Chondrocyte (in vitro differentiated cells): ENCODE results near the gene AKT1. TPM values are rescaled to one million over a fixed set of nuclear protein-coding genes. Genes with fewer than 3 reads are reported as not detected.

Experiments
- DNase-seq: peaks from one replicate; pipeline ENCODE4 v3.0.0; 2021; ENCODE audit warnings: mixed read lengths, low spot score
- H3K27ac Mint-ChIP-seq: one replicate; pipeline ENCODE4 v1.8.0; 2021; ENCODE audit warnings: mild to moderate bottlenecking, moderate library complexity, mixed read lengths; ENCODE audit not compliant: unreplicated experiment
- H3K27me3 Mint-ChIP-seq: 2 replicates; pipeline ENCODE4 v1.8.0; 2021; ENCODE audit warnings: low read depth, mixed read lengths
- H3K36me3 Mint-ChIP-seq: 2 replicates; pipeline ENCODE4 v1.8.0; 2021; ENCODE audit warnings: low read depth, mixed read lengths
- H3K4me1 Mint-ChIP-seq: 2 replicates; pipeline ENCODE4 v1.8.0; 2021; ENCODE audit warnings: low read depth, mild to moderate bottlenecking, mixed read lengths
- H3K4me3 Mint-ChIP-seq: one replicate; pipeline ENCODE4 v1.8.0; 2021; ENCODE audit warnings: mild to moderate bottlenecking, moderate library complexity, mixed read lengths; ENCODE audit not compliant: unreplicated experiment
- H3K9me3 Mint-ChIP-seq: 2 replicates; pipeline ENCODE4 v1.8.0; 2021; ENCODE audit warnings: low read depth, mixed read lengths
- total RNA-seq: library from RNA; stranded (reverse); gene quantifications from 3 replicates; pipeline ENCODE4 v1.2.1, GENCODE V29; 2021
- TF ChIP-seq, protein P1 (sequence below): fragments of 200-600 bp; sonication (generic); IDR thresholded peaks from 2 replicates; pipeline ENCODE4 v1.5.0; 2021; ENCODE audit warnings: antibody characterized with exemption, mild to moderate bottlenecking, moderate library complexity

Gene AKT1
- total RNA-seq, 1 donor from 2014 or later: 156 TPM

DNA sequence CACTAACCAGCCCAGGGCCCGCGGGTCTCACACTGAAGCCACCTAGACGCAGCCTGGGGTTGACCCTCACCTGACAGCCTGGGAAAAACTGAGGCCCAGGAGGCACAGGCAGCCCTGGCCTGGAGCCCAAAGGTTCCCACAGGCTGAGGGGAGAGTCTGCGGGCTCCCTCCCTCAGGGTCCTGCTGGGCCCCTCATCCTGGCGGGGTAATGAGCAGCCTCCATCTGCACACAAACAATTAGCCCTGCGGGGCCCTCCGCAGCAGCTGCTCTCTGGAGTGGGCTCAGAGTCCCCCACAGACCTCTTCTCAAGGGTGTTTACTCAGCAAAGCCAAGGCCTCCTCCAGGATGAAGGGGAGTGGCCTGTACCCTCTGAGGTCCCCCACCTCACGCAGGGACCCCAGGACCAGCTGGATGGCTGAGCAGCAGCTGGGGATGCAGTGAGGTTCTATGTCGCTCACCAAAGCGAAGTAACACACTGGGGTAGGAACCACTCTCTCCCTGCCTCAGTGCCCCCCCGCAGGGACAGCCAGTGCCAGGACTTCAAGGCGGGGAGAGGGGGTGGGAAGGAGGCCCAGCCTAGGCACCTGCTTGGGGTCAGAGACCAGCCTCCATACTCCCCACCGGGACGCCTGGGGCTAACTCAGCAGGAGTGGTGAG, 7.3 kb downstream of the AKT1 start:
- no peak for DNase-seq
- Mint-ChIP-seq H3K36me3 (no peaks in the 10 kb centered on the region), H3K4me3 (no peak overlapping the region), H3K27ac (no peak overlapping the region), H3K9me3 (no peaks in the 10 kb centered on the region), H3K4me1 (peaks cover 15% of the 10 kb centered on the region), H3K27me3 (no peaks in the 10 kb centered on the region)
- TF ChIP-seq, protein P1, sequence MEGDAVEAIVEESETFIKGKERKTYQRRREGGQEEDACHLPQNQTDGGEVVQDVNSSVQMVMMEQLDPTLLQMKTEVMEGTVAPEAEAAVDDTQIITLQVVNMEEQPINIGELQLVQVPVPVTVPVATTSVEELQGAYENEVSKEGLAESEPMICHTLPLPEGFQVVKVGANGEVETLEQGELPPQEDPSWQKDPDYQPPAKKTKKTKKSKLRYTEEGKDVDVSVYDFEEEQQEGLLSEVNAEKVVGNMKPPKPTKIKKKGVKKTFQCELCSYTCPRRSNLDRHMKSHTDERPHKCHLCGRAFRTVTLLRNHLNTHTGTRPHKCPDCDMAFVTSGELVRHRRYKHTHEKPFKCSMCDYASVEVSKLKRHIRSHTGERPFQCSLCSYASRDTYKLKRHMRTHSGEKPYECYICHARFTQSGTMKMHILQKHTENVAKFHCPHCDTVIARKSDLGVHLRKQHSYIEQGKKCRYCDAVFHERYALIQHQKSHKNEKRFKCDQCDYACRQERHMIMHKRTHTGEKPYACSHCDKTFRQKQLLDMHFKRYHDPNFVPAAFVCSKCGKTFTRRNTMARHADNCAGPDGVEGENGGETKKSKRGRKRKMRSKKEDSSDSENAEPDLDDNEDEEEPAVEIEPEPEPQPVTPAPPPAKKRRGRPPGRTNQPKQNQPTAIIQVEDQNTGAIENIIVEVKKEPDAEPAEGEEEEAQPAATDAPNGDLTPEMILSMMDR: no peak

DNA sequence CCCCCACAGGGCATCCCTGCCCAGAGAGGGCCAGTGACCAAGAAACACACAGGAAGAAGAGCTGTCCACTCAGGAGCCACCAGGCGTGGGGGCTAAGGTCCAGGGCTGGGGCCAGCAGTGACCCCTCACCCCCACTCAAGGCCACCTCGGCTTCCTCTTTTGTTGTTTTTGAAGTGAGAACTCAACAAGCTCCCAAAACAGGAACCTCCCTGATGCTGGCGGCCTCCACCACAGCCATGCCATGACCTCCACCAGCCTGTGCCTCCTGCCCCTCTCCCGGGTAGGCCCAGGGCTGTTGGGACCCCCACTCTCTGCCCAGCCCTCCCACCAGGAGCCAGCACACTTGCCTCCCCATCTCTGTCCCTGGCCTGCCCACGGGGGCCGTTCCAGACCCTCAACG, 7.8 kb downstream of the AKT1 start:
- Mint-ChIP-seq H3K27ac (no peak overlapping the region), H3K27me3 (no peaks in the 10 kb centered on the region), H3K9me3 (no peaks in the 10 kb centered on the region), H3K4me1 (peaks cover 10% of the 10 kb centered on the region), H3K36me3 (no peaks in the 10 kb centered on the region), H3K4me3 (no peak overlapping the region)
- TF ChIP-seq, protein P1: no peak
- no peak for DNase-seq

DNA sequence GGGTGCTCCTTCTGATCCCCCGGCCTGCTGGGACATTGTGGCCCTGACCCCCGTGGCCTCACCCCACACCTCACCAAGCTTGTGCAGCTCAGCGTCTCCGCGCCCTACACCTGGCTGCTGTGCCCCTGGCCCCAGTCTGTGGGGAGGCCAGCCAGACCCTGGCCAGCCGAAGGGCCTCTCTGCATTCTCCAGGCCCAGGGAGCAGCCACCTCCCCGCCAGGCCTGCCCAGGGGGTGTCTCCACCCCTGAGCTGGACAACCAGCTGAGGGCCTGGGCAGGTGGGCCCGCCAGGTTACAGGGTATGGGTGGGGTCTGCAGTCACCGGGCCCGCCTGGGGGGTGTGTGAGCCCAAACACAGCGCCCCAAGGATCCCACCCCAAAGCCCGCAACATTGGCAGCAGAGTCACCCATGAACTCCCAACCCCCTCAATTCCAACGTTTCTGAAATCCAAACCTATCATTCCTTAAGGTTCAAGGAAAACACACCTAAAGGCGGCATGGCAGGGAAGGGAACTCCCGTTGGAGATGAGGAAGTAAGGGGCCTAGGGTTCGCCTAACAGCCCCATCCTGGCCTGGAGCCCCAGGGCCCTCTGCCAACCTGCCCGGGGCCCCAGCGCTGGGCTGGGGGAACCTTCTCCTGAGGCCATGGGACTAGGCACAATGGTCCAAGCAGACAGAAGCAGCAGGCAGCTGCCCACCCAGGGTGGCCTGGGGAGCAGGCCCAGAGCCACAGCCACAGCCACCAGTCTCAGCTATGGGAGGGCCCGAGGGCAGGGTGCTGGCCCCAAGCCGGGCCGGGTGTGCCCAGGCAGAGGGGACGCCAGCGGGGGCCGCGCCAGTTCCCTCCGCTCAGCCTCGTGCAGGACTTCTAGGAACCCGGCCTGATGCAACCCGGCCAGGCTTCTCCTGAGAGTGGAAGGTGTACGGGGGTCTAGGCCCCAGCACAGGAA, 8.5 kb downstream of the AKT1 start:
- no peak for DNase-seq
- no peak overlapping the region for H3K4me3 Mint-ChIP-seq
- TF ChIP-seq, protein P1: no peak
- H3K27ac Mint-ChIP-seq: no peak overlapping the region
- peaks cover 4% of the 10 kb centered on the region for H3K4me1 Mint-ChIP-seq
- no peaks in the 10 kb centered on the region for H3K27me3 Mint-ChIP-seq
- H3K9me3 Mint-ChIP-seq: no peaks in the 10 kb centered on the region
- H3K36me3 Mint-ChIP-seq: no peaks in the 10 kb centered on the region

DNA sequence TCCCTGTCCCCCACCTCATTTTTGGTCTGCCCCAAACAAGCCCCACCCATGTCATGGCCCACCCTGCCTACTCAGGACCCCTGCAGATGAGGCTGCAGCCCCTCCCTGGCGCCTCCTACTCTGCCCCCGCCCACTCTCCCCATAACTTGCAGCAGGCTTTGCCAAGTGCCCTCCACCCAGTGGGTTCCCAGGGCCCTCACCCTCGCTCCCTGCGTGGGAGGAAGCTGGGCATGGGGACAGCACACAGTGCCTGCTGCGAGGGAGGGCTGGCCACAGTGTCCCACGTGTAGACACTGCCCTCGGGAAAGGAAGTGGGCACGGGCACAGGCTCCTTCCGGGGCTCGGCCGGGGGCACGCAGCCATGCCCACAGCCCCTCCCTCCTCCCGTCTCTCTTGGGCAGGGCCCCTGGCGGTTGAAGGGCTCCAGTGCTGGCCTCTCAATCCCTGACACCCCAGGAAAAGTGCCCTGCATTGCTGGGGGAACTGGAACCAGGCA, 9.4 kb downstream of the AKT1 start:
- H3K9me3 Mint-ChIP-seq: no peaks in the 10 kb centered on the region
- H3K27ac Mint-ChIP-seq: no peak overlapping the region
- no peak for DNase-seq
- TF ChIP-seq, protein P1: no peak
- no peak overlapping the region for H3K4me3 Mint-ChIP-seq
- no peaks in the 10 kb centered on the region for H3K4me1 Mint-ChIP-seq
- no peaks in the 10 kb centered on the region for H3K36me3 Mint-ChIP-seq
- no peaks in the 10 kb centered on the region for H3K27me3 Mint-ChIP-seq

DNA sequence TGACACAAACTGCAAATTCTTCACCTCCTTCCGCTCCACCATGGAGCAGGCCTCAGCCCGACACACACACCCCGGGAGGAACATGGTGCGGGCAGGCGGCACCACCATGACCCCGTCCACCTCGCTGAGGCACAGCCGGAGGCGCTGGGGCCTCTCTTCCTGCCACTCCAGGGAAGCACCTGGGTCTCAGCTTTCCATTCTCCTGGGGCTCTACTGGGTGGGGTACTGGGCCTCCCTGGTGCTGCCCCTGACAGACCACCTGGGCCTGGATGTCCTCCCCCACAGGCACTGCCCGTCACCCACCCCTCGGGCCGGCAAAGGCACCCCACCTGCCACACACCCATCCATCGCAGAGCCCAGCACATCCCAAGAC, 9.9 kb downstream of the AKT1 start:
- Mint-ChIP-seq H3K27ac (no peak overlapping the region), H3K36me3 (no peaks in the 10 kb centered on the region), H3K9me3 (no peaks in the 10 kb centered on the region), H3K4me3 (no peak overlapping the region), H3K27me3 (no peaks in the 10 kb centered on the region), H3K4me1 (no peaks in the 10 kb centered on the region)
- TF ChIP-seq, protein P1: no peak
- no peak for DNase-seq
